Testis (tissue), 3 donors: ENCODE results near the gene XXYLT1. TPM values are rescaled to one million over a fixed set of nuclear protein-coding genes. Genes with fewer than 3 reads are reported as not detected.

ENCODE experiments used
- DNase-seq: peaks from one replicate; pipeline ENCODE4 v3.0.0-alpha.2; 2019
- H3K27ac ChIP-seq, 2 donors: fragments of 200-600 bp; sonication (generic); one replicate each; pipeline ENCODE4 v1.5.1; 2019
- H3K27me3 ChIP-seq: fragments of 200-600 bp; sonication (generic); one replicate; pipeline ENCODE4 v1.5.1; 2019
- H3K36me3 ChIP-seq: fragments of 200-600 bp; sonication (generic); one replicate; pipeline ENCODE4 v1.5.1; 2017; ENCODE audit warnings: low read depth; ENCODE audit errors: missing control alignments
- H3K4me1 ChIP-seq: fragments of 200-600 bp; sonication (generic); one replicate; pipeline ENCODE4 v1.5.1; 2019
- H3K4me3 ChIP-seq, 2 donors: fragments of 200-600 bp; sonication (generic); one replicate each; pipeline ENCODE4 v1.5.1; 2017 to 2019
- H3K9me3 ChIP-seq: fragments of 200-600 bp; sonication (generic); one replicate; pipeline ENCODE4 v1.5.1; 2017
- CTCF ChIP-seq, 3 experiments: fragments of 450-650 bp in 2 of 3; fragments of 200-600 bp in 1 of 3; sonication (generic) in 1 of 3; IDR thresholded peaks; one replicate each; pipeline ENCODE4 v1.5.1; 2016 to 2019; ENCODE audit warnings: antibody characterized with exemption in 3 of 3, mild to moderate bottlenecking in 2 of 3, moderate library complexity in 1 of 3
- POLR2A ChIP-seq: fragments of 450-650 bp; IDR thresholded peaks from one replicate; pipeline ENCODE4 v1.6.1; 2017; ENCODE audit warnings: antibody characterized with exemption, mild to moderate bottlenecking, moderate library complexity
- WGBS, 2 donors: methylation state at CpG; one replicate each; pipeline ENCODE4 v1.1.5; 2018; 5-methylcytosine and 5-hydroxymethylcytosine counted together
- intact Hi-C: fragments of 100-400 bp; cut with DNase I; formaldehyde crosslinking; loops from one replicate; pipeline ENCODE4 v1.15.1; 2023; ENCODE audit warnings: low total_unique reads
- microRNA-seq, 2 donors: library from miRNA; unstranded; fragments of <30 nt; microRNA quantifications; one replicate each; pipeline ENCODE4, GENCODE V29; 2016; ENCODE audit warnings: borderline number of aligned reads in 2 of 2, borderline replicate concordance in 1 of 2
- polyA plus RNA-seq: library from polyadenylated mRNA; stranded (reverse); fragments of 350-450 nt; fragmentation: Illumina TruSeq; extraction: RNeasy Lipid Tissue Mini Kit (QIAGEN cat#74804); gene quantifications from one replicate; pipeline ENCODE4 v1.2.3, GENCODE V29; 2014; ENCODE audit warnings: low read depth, low replicate concordance; ENCODE audit not compliant: insufficient read depth
- small RNA-seq, 2 donors: library from RNA; depleted of rRNA; stranded (forward); fragments of <200 nt; gene quantifications; one replicate each; pipeline ENCODE3, GENCODE V24; 2016
- total RNA-seq, 2 donors: library from RNA; depleted of rRNA; stranded (reverse); fragments of >200 nt; gene quantifications; one replicate each; pipeline ENCODE4 v1.2.3, GENCODE V29; 2016

XXYLT1 gene
- total and polyA plus RNA-seq, 3 donors from 2014 or later: 7.2 to 12.5 (median 11.1) TPM

- H3K4me3 ChIP-seq: no peak overlapping the region
- no peak for DNase-seq
- H3K9me3 ChIP-seq: no peaks in the 10 kb centered on the region
- TF ChIP-seq CTCF (IDR thresholded peaks at IDR 0.05): no peak
- TF ChIP-seq POLR2A: no peak
- no peak overlapping the region for H3K27ac ChIP-seq
- no peaks in the 10 kb centered on the region for H3K36me3 ChIP-seq
- no peaks in the 10 kb centered on the region for H3K4me1 ChIP-seq
- intact Hi-C loops: no loop called here
- WGBS, 2 donors: 86% methylated on average over 6 of the region's 6 CpGs
- no peaks in the 10 kb centered on the region for H3K27me3 ChIP-seq
These were observed 251.6 kb downstream of the XXYLT1 start for GRCh38 chr3:195019335-195019734.

Small RNA genes within 50 kb of the gene (microRNA-seq; reads per million reads assigned to microRNA genes)
- 0 reads per million in 2 donors for gene MIR3137

Small RNA genes within 50 kb of the gene (small RNA-seq; reads per million reads assigned to genes)
- gene MIR3137 (0 reads per million in 2 donors), gene RN7SL36P (0 reads per million in 2 donors), gene RNU6-25P (0 reads per million in 2 donors)

Other genes with a start within 250 kb of the XXYLT1 start
- 10 to 100 TPM; 72.3 to 78.2 TPM for gene ACAP2, start 171.9 kb upstream of the XXYLT1 start, total RNA-seq
- 31.6 TPM for gene ACAP2, start 171.9 kb upstream of the XXYLT1 start, polyA plus RNA-seq